Heart left ventricle (tissue), 16 donors: Measurements from ENCODE around the gene KRTAP10-4. TPM values are rescaled to one million over a fixed set of nuclear protein-coding genes. Genes with fewer than 3 reads are reported as not detected.
"Not testable (repeated sequence)": the region's sequence is repeated elsewhere in the genome, so short reads cannot be mapped to it uniquely, and the experiment has no call there.

Experiments used
- ATAC-seq, 4 donors: fragments of 200-7000 bp; cut with Tn5 transposase; one replicate each; pipeline ENCODE4 v1.9.1; 2020 to 2022; ENCODE audit warnings: moderate library complexity in 4 of 4, mild to moderate bottlenecking in 3 of 4, moderate number of reproducible peaks in 1 of 4
- DNase-seq, 5 donors: peaks; one replicate each; pipeline ENCODE4 v3.0.0-alpha.2; 2020
- H3K27ac ChIP-seq, 12 donors: fragments of 200-600 bp; sonication (generic) in 4 of 12; one replicate each; pipeline versions ENCODE4 v1.5.0 to v1.8.0; 2016 to 2022; ENCODE audit warnings: mild to moderate bottlenecking in 2 of 12
- H3K27me3 ChIP-seq, 9 donors: fragments of 200-600 bp; sonication (generic) in 2 of 9; one replicate each; pipeline versions ENCODE4 v1.5.1 to v1.8.0; 2016 to 2022; ENCODE audit warnings: mild to moderate bottlenecking in 3 of 9
- H3K36me3 ChIP-seq, 9 donors: fragments of 200-600 bp; sonication (generic) in 2 of 9; one replicate each; pipeline versions ENCODE4 v1.5.0 to v1.8.0; 2018 to 2022; ENCODE audit warnings: mild to moderate bottlenecking in 2 of 9
- H3K4me1 ChIP-seq, 12 donors: fragments of 200-600 bp; sonication (generic) in 4 of 12; one replicate each; pipeline versions ENCODE4 v1.5.0 to v1.8.0; 2016 to 2022; ENCODE audit warnings: mild to moderate bottlenecking in 3 of 12
- H3K4me3 ChIP-seq, 12 donors: fragments of 200-600 bp; sonication (generic) in 4 of 12; one replicate each; pipeline versions ENCODE4 v1.5.0 to v1.8.0; 2017 to 2022; ENCODE audit warnings: mild to moderate bottlenecking in 9 of 12, moderate library complexity in 4 of 12
- H3K9me3 ChIP-seq, 12 donors: fragments of 200-600 bp; sonication (generic) in 4 of 12; one replicate each; pipeline versions ENCODE4 v1.5.0 to v1.8.0; 2016 to 2022; ENCODE audit warnings: mild to moderate bottlenecking in 1 of 12
- POLR2A ChIP-seq, 2 donors: fragments of 450-650 bp; IDR thresholded peaks; one replicate each; pipeline ENCODE4 v1.6.1; 2017; ENCODE audit warnings: antibody characterized with exemption in 2 of 2, mild to moderate bottlenecking in 2 of 2, moderate library complexity in 2 of 2
- WGBS, 4 donors: extraction: QIAGEN DNeasy Blood & Tissue Kit in 2 of 4; methylation state at CpG; one replicate each; pipeline versions ENCODE4 v1.1.5 to v1.1.7; 2013 to 2018; 5-methylcytosine and 5-hydroxymethylcytosine counted together
- intact Hi-C, 10 donors: fragments of 100-400 bp; cut with DNase I; formaldehyde crosslinking; loops; one replicate each; pipeline versions ENCODE4 v1.11.1 to v1.14.2; 2022
- polyA plus RNA-seq, 2 donors: library from polyadenylated mRNA; stranded (reverse); fragments of 200-250 nt; gene quantifications; one replicate each; pipeline ENCODE4 v1.2.3, GENCODE V29; 2013
- total RNA-seq, 9 donors: library from RNA; depleted of rRNA in 2 of 9; stranded (reverse); fragments of >200 nt in 2 of 9; fragmentation: NEBNext Ultra II Directional in 3 of 9; extraction: Animal tissue kit (Norgen Biotek cat#: 25700) in 3 of 9; gene quantifications; one replicate each; pipeline versions ENCODE4 v1.1.0 to v1.2.4, GENCODE V29; 2016 to 2023
- TF ChIP-seq, protein P1 (sequence below), 12 donors: fragments of 200-600 bp; sonication (generic) in 4 of 12; IDR thresholded peaks; one replicate each; pipeline versions ENCODE4 v1.5.0 to v1.8.0; 2018 to 2022; ENCODE audit warnings: antibody characterized with exemption in 12 of 12, mild to moderate bottlenecking in 5 of 12
- donor health status: ischemic (EF 13 %, LVEDD 7.1; RV severe dilation, severe dysfunction).
- donor health status: healthy with polysubstance abuse.
- donor health status: DM: no; HTN: yes; CAD: no.
- donor health status: DM: no; HTN: no; CAD: no.
- donor health status: ischemic (EF 25% LVEDD 6.9; RV normal size, moderate dysfunction).
- donor health status: ischemic (EF 25% LVEDD 5.7; RV mildly dilated, moderate dysfunction).
- donor health status: healthy.
- donor health status: DM: yes; HTN: yes; CAD: no.
- donor health status: ischemic (EF 35%, LVEDD 5.7; RV mildly dilated, moderate dysfunction).
- donor health status: nonischemic (EF 11% LVEDD 7.7; RV severe dilation, severe dysfunction).
- donor health status: DM: yes; HTN: yes; CAD: no.
- donor health status: PGD.
- donor health status: ischemic (EF 29% LVEDD 5.4; RV normal size, mild dysfunction).
- donor health status: nonischemic (EF 23%, LVEDD 6.1; RV moderate dilation, normal function).

KRTAP10-4 gene
- total and polyA plus RNA-seq, 11 donors, result not detected

DNA sequence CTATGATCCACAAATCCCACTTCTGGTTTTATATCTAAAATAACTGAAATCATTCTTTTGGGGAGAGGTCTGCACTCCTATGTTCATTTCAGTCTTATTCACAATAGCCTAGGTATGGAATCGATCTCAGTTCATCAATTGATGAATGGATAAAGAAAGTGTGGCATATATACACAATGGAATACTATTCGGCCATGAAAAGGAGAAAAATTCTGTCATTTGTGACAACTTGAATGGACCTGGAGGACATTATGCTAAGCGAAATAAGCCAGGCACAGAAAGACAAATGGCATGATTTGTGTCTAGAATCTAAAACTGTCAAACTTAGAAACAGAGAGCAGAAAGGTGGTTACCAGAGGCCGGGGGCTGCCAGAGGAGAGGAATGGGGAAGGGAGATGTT lies 33.0 kb downstream of the KRTAP10-4 start:
- H3K27me3 ChIP-seq, result peaks cover 0 to 11% (median 0%) of the 10 kb centered on the region in 9 donors
- H3K9me3 ChIP-seq, result peaks cover 0 to 33% (median 6%) of the 10 kb centered on the region in 12 donors
- DNase-seq, result no peak
- no peak overlapping the region for H3K4me3 ChIP-seq
- no peaks in the 10 kb centered on the region for H3K4me1 ChIP-seq
- H3K36me3 ChIP-seq, result no peaks in the 10 kb centered on the region
- TF ChIP-seq, protein P1, sequence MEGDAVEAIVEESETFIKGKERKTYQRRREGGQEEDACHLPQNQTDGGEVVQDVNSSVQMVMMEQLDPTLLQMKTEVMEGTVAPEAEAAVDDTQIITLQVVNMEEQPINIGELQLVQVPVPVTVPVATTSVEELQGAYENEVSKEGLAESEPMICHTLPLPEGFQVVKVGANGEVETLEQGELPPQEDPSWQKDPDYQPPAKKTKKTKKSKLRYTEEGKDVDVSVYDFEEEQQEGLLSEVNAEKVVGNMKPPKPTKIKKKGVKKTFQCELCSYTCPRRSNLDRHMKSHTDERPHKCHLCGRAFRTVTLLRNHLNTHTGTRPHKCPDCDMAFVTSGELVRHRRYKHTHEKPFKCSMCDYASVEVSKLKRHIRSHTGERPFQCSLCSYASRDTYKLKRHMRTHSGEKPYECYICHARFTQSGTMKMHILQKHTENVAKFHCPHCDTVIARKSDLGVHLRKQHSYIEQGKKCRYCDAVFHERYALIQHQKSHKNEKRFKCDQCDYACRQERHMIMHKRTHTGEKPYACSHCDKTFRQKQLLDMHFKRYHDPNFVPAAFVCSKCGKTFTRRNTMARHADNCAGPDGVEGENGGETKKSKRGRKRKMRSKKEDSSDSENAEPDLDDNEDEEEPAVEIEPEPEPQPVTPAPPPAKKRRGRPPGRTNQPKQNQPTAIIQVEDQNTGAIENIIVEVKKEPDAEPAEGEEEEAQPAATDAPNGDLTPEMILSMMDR (IDR thresholded peaks at IDR 0.05), result no peak
- TF ChIP-seq POLR2A (IDR thresholded peaks at IDR 0.05), result no peak
- H3K27ac ChIP-seq, result no peak overlapping the region
- intact Hi-C loops, result no loop called here
- WGBS, 4 donors, result 69 to 77% (median 73%) methylated on average over 4 of the region's 4 CpGs
- no peak for ATAC-seq

DNA sequence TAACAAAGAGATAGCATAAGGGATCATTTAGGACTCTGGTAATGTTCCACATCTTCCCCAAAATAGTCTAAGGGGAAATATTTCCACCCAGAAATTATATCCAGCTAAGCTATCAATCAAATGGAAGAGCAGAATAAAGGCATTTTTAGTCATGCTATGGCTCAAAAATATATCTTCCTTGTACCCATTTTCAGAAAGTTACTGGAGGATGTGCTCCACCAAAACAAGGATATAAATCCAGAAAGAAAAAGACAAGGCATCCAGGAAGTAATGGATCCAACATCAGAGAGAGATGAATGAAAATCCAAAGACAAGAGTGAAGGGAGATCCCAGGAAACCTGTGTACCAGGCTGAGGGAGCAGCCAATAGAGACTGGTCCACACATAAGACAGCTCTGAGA lies 35.7 kb downstream of the KRTAP10-4 start:
- no peak overlapping the region for H3K27ac ChIP-seq
- peaks cover 0 to 37% (median 6%) of the 10 kb centered on the region in 12 donors for H3K9me3 ChIP-seq
- intact Hi-C loops, result no loop called here
- ATAC-seq (no peak), DNase-seq (no peak)
- TF ChIP-seq, protein P1 (IDR thresholded peaks at IDR 0.05), result no peak
- no peak for TF ChIP-seq POLR2A (IDR thresholded peaks at IDR 0.05)
- no peaks in the 10 kb centered on the region for H3K4me1 ChIP-seq
- H3K36me3 ChIP-seq, result no peaks in the 10 kb centered on the region
- H3K4me3 ChIP-seq, result no peak overlapping the region
- H3K27me3 ChIP-seq, result peaks cover 0 to 7% (median 0%) of the 10 kb centered on the region in 9 donors

DNA sequence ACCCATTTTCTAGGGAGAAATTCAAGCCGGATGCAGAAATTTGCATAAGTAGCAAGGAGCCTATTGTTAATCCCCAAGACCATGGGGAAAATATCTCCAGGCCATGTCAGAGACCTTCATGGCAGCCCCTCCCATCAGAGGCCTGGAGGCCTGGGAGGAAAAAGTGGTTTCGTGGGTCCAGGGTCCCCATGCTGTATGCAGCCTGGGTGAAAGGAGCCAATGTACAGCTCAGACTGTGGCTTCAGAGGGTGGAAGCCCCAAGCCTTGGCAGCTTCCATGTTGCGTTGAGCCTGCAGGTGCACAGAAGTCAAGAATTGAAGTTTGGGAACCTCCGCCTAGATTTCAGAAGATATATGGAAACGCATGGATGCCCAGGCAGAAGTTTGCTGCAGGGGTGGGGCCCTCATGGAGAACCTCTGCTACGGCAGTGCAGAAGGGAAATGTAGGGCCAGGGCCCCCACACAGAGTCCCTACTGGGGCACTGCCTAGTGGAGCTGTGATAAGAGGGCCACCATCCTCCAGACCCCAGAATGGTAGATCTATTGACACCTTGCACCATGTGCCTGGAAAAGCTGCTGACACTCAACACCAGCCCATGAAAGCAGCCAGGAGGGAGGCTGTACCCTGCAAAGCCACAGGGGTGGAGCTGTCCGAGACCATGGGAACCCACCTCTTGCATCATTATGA lies 36.8 kb downstream of the KRTAP10-4 start:
- DNase-seq, ATAC-seq, intact Hi-C loops, H3K27me3 ChIP-seq, H3K27ac ChIP-seq, H3K36me3 ChIP-seq, H3K4me1 ChIP-seq, H3K4me3 ChIP-seq: not testable (repeated sequence)
- H3K9me3 ChIP-seq, result peaks cover 0 to 37% (median 6%) of the 10 kb centered on the region in 12 donors
- WGBS, 4 donors, result 86 to 98% (median 91%) methylated on average over 7 of the region's 7 CpGs

DNA sequence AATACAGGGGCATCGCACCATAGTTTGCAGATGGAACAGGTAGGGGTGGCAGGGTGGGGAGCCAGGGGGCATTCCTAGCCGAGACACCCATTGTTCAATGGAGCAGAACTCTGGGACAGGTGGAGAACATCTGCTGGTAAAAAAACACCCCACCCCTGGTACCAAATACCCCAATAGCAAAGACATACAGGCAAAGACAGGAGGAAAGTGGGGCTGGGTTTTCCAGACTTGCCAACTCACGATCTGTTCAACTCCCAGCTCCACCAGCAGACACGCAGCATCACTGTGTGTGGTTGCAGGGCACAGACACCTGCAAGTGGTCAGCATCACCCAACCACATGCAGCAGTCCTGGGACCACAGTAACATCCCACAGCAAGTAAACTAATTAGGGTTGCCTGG lies 38.0 kb downstream of the KRTAP10-4 start:
- no peak for ATAC-seq
- TF ChIP-seq, protein P1 (IDR thresholded peaks at IDR 0.05), result no peak
- TF ChIP-seq POLR2A (IDR thresholded peaks at IDR 0.05), result no peak
- Histone ChIP-seq H3K27me3 (peaks cover 0 to 5% (median 0%) of the 10 kb centered on the region in 9 donors), H3K27ac (no peak overlapping the region), H3K36me3 (no peaks in the 10 kb centered on the region), H3K9me3 (peaks cover 0 to 36% (median 6%) of the 10 kb centered on the region in 12 donors), H3K4me3 (no peak overlapping the region), H3K4me1 (no peaks in the 10 kb centered on the region)
- 76 to 89% (median 86%) methylated on average over 4 of the region's 4 CpGs for WGBS, 4 donors
- intact Hi-C loops, result no loop called here
- DNase-seq, result no peak

DNA sequence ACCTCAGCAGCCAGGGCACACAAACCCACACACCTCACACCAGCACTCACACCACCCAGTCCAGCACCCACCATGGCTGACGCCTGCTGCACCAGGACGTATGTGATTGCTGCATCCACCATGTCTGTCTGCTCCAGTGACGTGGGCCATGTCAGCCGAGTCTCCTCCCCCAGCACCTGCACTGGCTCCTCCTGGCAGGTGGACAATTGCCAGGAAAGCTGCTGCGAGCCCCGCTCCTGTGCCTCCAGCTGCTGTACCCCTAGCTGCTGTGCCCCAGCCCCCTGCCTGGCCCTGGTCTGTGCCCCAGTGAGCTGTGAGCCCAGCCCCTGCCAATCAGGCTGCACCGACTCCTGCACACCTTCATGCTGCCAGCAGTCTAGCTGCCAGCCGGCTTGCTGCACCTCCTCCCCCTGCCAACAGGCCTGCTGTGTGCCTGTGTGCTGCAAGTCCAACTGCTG lies 38.5 kb downstream of the KRTAP10-4 start, which contains the start of gene KRTAP10-8:
Gene KRTAP10-8, plus strand, starts transcription at position 51 of the 458 bp plus-strand sequence. Its CDS starts 22 bp downstream, at position 73.
- Histone ChIP-seq H3K9me3 (peaks cover 0 to 31% (median 5%) of the 10 kb centered on the region in 12 donors), H3K4me1 (no peaks in the 10 kb centered on the region), H3K27me3 (peaks cover 0 to 5% (median 0%) of the 10 kb centered on the region in 9 donors), H3K36me3 (no peaks in the 10 kb centered on the region), H3K4me3 (no peak within 1 kb of the TSS), H3K27ac (no peak within 1 kb of the TSS)
- intact Hi-C loops, result no loop called here
- DNase-seq (no peak), ATAC-seq (no peak)
- TF ChIP-seq, protein P1 (IDR thresholded peaks at IDR 0.05), result no peak
- no peak for TF ChIP-seq POLR2A (IDR thresholded peaks at IDR 0.05)
- WGBS, 4 donors, result 90 to 94% (median 92%) methylated on average over 6 to 8 of the region's 8 CpGs
